ENCODE data around the gene CRMP1. TPM values are rescaled to one million over a fixed set of nuclear protein-coding genes. Genes with fewer than 3 reads are reported as not detected.
A peak's percentile ranks its signal among the peaks of the same experiment; 100 is the strongest.

The CRMP1 gene
- polyA plus RNA-seq, 1 donor = 69.3 TPM

DNA sequence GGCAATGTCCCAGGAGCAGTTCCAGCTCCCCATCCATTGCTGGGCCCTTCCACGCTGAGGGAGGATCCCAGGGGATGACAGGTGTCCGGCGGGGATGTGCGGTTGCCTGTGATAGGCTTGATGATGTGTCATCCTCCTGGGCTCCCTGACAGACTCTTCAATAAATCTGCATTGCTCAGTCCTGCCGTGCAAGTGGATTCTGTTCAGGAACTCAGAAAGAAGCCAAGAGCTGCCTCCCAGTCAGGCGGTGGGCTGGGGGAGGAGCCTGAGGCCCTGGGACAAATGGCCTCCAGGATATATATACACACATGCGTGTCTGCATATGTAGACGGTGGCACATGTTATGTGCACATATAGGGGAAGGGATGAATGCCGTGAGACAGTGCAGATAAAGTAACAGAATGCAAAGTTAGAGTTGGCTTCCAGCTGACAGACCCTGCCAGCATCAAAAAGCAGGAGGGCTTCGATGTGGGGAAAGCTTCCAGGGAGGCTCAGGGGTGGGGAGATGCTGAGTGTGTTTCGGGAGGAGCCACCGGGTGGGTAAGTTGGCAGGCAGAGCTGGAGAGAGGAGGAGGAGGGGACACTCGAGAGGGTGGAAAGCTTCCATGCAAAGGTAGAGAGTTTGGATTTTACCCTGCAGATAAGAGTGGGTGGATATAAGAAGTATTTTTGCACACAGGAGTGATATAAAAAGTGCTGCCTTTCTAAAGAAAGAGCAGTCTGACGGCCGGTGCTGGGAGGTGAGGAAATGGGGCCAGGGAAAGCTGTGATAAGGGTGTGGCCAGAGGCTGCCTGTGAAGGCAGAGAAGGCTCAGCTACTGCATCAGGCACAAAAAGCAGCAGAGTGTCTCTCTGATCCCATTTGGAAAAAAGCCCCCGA is 28.5 kb upstream of the CRMP1 start:
- DNase-seq = no peak

DNA sequence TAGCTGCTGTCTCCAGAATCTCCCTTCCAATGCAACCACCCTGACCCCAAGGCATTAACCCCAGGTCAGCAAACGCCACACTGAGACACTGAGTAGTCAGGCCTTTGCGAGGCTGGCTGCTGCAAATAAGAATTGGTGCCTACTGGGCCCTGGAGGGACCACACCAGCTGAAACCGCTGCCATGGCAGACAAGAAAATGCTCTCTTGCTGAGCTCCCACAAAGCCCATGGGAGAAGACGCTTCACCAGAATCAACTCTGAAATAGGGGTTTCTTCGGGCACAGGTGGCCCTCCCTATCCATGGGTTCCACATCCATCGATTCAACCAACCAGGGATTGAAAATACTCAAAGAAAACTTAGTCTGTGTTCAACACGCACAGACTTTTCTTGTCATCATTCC is 26.7 kb upstream of the CRMP1 start:
- no peak for DNase-seq

DNA sequence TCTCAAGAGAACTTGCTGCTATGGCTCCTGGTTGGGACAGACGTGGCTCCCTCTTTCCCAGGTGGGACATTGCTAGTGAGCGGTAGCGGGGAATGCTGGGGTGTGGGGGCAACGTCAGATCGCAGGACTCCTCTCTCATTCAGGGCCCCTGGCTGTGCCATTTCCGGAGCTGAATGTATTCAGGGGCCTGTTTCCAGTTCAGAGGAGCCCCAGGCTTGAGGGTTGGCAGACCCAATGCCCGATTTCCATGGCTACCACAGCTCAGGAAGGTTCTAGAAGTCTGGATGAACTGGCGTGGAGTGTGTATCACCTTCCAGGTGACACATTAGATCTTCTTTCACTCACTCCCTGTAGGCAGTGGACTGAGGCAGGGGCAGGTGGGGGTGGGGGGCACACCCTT is 26.2 kb upstream of the CRMP1 start:
- no peak for DNase-seq

DNA sequence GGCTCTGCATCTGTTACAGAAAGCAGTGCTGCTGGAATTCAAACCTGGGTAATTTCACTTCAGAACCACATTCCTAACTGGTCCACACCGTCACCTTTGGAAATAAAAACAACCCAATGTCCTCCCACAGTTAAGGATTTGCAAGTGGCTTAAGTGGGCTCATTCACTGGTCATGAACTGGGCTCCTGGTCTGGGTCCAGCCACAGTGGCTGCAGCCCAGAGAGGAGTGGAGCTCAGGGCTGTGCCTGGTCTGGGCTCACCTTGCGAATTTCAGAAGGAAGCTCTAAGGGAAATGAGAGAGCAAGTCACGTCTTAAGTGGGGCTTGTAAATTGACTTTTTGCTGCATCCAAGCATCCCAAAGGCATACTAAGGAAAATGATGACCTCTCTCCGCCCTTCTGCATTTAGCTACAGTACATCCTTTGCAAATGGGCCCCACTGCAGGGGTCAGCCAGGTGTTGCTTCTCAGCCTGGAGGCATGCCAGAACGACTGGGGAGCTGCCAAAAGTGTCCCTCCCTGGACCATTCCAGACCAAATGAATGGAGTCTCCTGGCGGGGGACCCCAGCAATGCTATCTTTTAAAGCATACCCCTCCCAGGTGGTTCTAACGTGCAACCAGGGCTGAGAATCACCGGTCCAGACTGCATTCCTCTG is 25.6 kb upstream of the CRMP1 start:
- no peak for DNase-seq

DNA sequence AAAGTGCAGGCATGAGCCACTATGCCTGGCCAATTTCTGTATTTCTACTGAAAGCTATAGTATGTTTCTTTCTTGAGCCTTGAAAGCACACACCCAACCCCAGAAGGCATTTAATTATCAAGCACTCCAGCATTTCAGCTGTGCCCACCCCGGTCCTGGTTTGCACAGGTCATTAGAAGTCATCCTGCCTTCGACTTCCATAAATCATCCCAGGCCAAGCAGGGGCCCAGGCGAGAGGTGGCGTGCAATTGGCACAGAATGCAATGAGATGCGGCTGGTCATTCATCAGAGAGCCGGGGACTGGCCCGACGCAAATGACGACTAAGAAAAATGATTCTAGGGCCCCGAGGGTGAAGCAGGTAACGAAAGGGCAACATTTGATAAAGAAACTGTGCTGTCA is 24.8 kb upstream of the CRMP1 start:
- no peak for DNase-seq

DNA sequence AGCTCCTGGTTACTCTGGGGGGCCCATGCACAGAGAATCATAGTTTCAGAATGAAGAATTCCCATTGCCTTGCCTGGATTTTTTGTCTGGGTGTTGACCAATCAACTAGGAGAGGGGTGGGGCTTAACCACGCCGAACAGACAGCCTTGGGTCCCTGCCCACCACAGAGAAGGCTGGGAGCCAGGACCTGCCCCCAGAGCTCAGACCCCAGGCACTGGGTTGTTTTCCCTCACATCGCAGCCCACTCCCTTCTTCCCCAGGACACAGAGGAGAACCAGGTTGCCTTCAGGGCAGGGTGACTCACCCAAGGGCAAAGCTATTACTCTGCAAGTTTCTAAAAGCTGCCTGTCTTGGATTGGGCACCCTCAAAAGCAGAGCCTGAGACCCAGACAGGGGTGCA is 23.3 kb upstream of the CRMP1 start:
- DNase-seq = no peak

DNA sequence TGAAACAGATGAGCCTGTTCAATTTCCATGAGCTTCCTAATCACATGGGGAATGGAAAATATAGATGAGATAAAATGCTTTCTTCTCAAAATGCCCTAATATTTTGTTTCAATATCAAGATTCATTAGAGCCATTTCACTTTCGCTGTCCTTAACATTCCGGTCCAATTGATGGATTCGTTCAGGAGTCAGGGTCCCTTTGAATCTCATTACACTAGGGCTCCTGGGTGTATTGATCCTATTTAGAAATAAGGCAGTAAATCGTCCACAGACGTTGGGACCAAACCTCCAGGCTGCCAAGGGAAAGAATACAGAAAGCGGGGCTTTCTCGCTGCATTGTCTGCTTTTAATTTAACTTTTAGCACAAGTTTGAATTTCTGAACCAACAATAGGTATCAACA is 20.6 kb upstream of the CRMP1 start:
- no peak for DNase-seq

DNA sequence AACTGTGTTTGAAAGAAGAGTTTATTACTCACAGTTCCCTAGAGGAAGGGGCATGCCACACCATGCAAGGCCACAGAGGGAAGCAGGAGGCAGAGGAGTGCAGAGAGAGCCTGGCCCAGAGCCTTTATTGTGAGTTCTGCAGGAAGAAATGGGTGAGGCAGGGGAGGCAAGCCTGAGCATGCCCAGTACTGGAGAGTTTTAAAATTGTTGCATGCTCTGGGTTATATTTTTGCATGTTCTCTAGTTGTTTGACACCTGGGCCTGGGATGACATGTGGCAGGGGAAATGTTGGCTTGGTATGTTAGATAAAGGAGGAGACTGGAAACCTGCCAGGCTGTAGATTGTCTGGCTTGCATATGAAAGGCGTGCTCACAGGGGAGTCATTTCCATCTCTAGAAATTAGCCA is 19.7 kb upstream of the CRMP1 start:
- no peak for DNase-seq

DNA sequence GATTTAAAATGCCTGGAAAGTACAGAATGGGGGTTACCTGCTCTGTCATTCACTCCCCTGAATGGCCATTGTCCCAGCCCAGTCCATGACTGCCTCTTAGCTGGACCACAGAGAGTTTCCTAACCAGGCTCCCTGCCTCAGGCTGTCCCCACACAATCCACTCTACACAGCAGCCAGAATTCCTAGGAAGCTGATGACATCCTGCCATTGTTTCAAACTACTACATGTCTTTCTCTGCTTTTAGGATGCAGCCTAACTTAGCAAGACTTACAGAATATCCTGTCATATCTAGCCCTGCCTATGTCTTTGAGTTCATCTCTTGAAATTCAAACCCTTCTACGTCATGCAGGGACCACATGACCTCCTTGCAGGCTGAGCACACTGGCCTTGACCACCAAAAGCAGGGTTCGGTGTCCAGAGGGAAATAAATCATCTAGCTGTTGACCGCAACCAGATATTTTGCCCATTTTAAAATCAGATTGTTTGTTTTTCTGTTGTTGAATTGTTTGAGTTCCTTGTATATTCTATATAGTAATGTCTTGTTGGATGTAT is 16.1 kb upstream of the CRMP1 start:
- DNase-seq = no peak

DNA sequence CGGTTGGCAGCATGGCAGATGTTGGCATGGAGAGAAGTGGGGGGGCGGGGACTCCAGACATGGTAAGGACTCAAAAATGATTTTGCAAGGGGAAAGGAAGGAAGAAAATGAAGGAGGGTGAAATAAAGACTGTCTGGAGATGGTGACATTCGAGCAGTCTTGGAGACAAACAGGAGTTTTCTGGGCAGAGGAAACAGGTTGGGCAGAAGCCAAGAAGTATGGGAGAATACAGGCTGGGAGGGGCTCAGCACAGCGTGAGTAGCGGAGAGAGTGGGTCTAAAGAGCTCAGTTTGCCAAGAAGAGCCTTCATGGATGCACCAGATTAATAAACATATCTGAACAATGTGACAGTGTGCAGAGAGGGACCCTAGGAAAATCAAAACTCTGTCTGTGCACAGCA is 13.3 kb upstream of the CRMP1 start:
- DNase-seq = no peak

DNA sequence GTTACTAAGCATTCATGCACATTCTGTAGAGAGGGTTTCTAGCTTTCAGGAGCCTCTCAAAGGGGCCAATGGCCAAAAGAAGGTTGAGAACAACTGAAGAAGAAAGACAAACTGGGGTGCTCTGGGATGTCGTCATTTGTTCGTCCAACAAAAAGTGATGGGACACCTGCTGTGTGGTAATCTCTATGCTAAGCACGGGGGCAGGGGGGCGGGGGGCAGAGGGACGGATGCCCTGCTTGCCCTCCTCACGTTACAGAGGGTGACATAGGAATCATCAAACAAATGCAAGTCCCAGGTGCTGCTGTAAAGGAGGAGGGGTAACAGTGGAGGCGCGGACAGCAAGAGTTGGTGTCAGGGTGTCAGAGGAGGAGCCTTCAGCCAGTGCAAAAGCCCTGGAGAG is 12.8 kb upstream of the CRMP1 start:
- no peak for DNase-seq

DNA sequence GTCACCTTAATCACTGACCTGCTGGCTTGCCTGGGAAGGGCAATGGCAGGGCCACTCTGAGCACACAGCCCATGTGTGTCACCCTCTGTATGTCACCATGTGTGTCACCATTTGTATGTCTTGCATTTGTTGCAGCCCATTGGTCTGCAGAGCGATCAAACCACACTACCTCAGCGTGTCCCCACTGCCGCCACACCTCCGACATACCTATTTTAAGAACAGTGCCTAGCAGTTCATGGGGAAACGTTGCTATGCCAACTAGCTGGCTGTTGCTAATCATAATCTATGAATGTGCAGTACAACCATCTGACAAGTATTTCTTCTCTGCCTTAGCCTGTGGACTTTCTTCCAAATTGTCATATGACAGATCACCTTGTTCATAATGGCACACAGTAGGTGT is 8.0 kb upstream of the CRMP1 start:
- DNase-seq = no peak

DNA sequence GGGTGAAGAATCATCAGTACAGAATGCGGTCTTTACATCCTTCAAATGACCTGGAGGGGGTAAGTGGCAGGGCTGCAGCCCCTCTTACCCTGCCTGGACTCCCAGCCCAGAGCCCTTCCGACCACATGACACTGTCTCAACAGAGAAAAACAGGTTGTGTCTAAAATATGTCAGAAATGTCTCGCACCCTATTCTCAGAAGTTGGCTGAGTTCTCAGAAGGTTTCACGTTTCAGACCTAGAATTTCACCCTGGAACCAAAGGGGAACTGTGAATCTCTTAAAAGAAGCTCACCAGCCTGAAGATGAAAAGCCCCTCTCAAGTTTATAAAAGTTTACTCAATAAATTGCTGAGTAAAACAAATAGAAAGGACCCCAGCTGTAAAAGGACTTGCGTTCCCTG is 7.0 kb upstream of the CRMP1 start:
- DNase-seq = no peak

DNA sequence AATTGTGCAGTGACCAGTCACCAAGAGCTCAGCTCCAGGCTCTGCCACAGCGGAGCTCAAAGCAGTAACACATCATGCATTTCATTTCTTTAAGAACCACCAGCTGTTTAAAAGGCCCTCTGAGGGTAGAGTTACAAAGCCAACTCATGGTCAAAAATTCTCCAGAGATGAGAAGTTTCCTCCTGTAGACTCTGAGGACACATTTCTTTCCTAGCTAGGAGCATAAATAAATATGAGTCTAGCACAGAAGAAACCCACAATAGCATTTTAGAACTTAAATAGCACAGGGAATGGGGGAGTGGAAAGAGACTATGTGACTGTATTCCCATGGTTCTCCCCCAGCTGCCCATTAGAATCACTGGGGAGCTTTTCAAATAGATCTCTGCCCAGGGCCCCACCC is 6.5 kb upstream of the CRMP1 start:
- no peak for DNase-seq

DNA sequence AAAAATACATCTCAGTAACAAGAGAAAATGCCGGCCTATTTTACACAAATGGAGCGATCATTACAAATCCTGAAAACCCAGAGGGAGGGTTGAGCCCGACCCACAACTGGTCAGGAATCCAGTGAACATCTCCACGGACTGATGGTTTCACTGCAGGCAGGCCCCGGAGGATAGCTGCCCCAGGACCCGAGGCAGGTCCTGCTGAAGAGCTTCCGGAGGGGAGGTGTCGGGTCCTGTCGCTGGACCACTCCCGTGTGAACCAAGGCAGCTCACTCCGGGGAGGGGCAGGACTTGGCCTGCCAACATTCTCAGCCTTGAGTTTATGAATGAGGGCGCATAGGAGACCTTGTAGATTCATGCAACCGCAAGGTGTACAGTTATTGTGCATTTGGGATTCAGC is 4.8 kb upstream of the CRMP1 start:
- no peak for DNase-seq

DNA sequence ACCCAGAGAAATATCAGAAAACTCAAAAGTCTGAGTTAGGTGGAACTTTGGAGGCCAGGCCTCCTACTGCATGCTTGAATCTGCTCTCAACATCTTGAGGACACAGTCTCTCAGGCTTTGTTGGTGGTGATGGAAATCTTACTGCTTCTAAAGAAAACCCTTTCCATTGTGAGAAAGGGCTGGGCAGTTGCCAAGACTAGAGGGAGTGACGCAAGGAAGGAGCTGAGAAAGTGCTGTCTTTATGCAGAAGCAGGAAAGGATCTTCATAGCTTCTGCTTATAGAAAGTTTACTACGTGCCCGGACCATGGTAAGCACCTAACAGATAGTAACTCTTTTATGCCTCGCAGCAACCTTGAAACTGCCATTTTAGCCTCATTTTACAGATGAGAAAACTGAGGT is 2.4 kb upstream of the CRMP1 start:
- DNase-seq = no peak

DNA sequence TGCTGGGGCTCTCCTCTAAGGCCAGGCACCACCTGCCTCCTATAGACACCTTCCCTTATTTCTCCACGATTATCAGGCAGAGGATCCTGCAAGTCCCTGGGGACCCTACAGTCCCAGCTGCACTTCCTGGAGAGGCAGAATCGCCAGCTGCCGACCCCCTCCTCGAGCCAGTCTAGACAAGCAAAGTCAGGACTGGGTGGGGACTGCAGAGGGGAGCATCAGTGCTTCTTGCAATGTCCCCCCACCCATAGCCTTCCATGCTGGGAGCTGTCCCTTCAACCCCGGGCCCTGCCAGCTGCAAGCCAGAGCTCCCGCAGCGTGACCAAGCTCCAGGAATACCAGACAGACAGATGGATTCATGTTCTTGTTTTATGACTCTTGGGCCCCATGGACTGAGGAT is 1.4 kb upstream of the CRMP1 start:
- DNase-seq = no peak

DNA sequence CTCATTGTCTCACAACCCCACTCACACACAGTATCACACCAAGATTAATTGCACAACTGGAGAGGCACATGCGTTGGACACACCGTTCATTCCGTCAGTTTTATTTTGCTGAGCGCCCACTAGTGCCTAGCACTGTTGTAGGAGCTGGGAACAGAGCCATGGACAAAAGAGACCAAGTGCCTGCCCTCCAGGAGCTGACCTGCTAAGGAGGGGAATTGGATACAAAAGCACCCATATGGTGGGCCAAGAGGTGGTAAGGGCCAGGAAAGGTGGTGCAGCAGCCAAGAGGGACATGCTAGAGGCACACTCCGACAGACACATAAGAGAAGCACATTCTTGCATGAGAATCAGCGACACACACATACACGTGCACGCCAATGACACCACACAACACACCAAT is 705 bp upstream of the CRMP1 start:
- DNase-seq = no peak

DNA sequence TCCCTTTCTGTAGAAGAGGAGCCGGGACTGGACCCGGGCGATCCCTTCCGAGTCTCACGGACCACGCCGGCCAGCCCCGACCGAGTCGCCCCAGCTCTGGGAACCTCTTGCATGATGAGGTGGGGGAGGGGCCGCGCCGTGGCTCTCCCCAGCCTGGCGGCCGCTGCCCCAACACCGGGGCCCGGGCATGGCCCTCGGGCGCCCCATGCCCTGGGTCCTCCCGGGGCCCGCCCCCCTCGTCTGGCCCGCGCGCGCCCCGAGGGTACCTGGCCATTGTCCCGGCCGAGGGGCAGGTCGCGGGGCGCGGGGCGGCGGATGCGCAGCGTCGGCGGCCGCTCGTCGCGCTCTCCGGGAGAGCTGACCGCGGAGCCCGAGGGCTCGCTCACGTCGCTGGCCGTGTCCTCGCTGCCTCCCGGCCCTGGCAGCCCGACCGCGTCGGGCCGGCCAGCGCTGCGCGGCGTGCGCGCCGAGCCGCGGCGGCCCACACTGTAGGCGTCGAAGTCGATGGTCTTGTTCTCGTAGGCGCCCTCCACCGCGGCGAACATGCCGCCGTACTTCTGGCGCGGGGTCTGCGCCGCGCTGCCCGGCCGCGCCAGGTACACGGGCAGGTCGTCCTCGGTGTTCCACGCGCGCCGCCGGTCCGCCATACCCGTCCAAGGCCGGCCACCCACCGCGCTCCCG is 423 bp downstream of the CRMP1 start:
- no peak for DNase-seq

DNA sequence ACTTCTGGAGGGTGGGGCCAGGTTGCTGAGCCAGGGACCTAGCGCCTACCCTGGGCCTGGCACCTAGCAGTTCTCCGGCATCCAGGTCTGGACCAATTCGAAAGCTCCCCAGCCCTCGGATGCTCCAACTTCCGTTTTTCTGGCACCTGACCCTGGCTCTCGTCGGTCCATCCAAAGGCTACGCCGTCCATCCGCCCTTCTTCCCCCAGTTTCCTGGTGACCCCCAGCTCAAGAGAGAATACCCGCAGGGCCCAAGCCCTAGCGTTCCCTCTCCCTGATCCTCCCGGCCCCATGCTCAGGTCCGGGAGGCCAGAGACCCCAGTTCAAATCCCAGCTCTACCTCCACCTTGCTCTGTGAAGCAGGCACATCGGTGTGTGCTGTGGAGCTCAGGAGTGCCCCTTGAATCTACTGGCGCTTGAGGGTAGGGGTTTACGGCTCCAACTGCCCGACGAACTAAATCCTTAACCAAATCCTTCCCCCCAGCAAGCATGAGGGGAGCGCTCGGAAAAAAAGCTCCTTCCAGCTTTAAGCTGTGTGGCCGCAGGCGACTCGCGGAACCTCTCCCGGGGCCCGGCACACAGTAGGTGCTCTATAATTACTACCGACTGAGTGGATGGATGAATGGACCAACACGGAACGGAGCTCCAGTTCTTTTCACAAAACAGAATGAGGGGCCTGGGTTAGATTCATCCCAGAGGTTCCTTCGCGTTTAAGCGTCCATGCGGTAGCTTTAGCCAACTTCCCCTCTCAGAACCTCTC is 1.1 kb downstream of the CRMP1 start:
- DNase-seq = no peak

DNA sequence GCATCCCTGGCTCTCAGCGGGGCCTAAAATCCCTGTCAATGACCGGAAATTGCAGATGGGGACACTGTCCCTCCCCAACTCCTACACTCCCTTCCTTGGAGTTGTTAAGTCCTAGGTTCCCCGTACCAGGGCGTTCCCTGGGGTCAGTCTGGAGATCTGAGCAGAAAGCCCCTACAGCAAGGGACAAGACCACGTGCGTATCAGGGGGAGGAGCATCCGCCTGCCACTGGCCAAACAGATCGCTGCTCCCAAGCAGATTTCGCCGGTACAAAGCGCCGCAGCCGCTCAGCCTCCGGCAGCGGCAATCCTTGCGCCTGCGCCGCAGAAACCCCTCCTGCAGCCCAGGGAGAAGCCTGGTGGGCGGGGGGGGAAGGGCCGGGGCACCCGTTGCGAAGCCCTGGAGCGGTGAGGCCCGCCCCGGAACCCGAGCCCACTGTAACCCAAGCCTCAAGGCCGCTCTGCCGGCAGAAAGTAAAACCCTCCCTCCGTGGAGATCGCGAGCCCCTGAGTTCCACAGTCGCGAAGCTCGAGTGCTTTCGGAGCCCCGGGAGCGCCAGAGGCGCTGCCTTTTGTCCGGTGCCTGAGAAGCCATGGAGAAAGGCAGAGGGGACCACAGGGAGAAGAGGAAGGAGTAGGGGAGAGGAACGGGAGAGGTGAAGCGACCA is 2.7 kb downstream of the CRMP1 start:
- peak; percentile 51 for DNase-seq

Data from left kidney (tissue), 2 donors.